Thyroid gland (tissue), 4 donors: ENCODE results near the gene ACYP1.

Experiments
- POLR2A ChIP-seq, 2 donors: fragments of 450-650 bp; IDR thresholded peaks; one replicate each; pipeline ENCODE4 v1.6.1; 2017; ENCODE audit warnings: antibody characterized with exemption in 2 of 2, mild to moderate bottlenecking in 2 of 2, moderate library complexity in 1 of 2
- TF ChIP-seq, protein P1 (sequence below), 6 experiments: fragments of 200-600 bp in 3 of 6; fragments of 450-650 bp in 3 of 6; sonication (generic) in 3 of 6; IDR thresholded peaks; one replicate each; pipeline ENCODE4 v1.5.1; 2016 to 2019; ENCODE audit warnings: antibody characterized with exemption in 6 of 6, mild to moderate bottlenecking in 2 of 6, inconsistent platforms in 1 of 6, moderate library complexity in 1 of 6

DNA sequence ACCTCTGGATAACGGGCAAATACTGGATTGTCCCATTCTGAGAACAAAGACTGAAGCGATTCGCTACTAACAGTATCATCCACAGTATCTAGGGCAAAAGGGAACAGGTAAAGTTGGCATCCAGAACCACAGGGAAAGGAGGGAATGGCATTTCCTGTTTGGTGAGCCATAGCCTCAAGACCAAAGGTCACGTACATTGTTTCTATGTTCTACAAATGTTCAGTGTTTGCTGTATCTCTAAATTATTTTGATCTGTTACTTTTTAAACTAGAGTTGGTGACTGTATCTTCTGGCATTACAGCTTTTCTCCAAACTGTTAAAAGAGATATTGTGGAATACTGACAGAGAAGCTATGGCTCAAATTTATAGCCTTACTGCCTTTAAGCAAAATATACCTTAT, 22.2 kb downstream of the ACYP1 start:
- TF ChIP-seq POLR2A (IDR thresholded peaks at IDR 0.05) = no peak
- TF ChIP-seq, protein P1, sequence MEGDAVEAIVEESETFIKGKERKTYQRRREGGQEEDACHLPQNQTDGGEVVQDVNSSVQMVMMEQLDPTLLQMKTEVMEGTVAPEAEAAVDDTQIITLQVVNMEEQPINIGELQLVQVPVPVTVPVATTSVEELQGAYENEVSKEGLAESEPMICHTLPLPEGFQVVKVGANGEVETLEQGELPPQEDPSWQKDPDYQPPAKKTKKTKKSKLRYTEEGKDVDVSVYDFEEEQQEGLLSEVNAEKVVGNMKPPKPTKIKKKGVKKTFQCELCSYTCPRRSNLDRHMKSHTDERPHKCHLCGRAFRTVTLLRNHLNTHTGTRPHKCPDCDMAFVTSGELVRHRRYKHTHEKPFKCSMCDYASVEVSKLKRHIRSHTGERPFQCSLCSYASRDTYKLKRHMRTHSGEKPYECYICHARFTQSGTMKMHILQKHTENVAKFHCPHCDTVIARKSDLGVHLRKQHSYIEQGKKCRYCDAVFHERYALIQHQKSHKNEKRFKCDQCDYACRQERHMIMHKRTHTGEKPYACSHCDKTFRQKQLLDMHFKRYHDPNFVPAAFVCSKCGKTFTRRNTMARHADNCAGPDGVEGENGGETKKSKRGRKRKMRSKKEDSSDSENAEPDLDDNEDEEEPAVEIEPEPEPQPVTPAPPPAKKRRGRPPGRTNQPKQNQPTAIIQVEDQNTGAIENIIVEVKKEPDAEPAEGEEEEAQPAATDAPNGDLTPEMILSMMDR (IDR thresholded peaks at IDR 0.05) = no peak
